Measurements from ENCODE around the gene NXPE1. TPM values are rescaled to one million over a fixed set of nuclear protein-coding genes. Genes with fewer than 3 reads are reported as not detected.

NXPE1 gene
- total RNA-seq, 4 donors from 2014 or later = 0.29 TPM; not detected in 3

DNA sequence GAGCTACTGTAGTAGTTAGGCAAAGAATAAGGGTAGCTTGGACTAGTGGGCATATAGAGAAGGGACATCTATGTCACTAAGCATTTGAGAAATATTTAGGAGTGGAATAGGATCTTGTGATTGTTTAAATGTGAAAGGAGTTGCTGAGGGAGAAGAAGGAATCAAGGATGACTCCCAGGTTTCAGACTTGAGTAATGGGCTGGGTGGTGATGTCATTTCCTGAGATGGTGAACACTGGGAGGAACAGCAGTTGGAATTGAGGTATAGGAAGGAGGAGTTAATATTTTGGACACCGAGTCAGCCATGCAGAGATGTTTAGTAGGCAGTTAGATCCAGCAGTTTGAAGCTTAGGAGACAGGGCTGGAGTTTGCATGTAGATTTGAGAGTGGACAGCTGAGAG is 80.3 kb downstream of the NXPE1 start:
- Histone ChIP-seq H3K36me3 (no peaks in the 10 kb centered on the region), H3K4me3 (no peak overlapping the region), H3K9me3 (no peaks in the 10 kb centered on the region), H3K27ac (no peak overlapping the region), H3K27me3 (no peaks in the 10 kb centered on the region), H3K4me1 (no peaks in the 10 kb centered on the region)
- TF ChIP-seq, protein P1, sequence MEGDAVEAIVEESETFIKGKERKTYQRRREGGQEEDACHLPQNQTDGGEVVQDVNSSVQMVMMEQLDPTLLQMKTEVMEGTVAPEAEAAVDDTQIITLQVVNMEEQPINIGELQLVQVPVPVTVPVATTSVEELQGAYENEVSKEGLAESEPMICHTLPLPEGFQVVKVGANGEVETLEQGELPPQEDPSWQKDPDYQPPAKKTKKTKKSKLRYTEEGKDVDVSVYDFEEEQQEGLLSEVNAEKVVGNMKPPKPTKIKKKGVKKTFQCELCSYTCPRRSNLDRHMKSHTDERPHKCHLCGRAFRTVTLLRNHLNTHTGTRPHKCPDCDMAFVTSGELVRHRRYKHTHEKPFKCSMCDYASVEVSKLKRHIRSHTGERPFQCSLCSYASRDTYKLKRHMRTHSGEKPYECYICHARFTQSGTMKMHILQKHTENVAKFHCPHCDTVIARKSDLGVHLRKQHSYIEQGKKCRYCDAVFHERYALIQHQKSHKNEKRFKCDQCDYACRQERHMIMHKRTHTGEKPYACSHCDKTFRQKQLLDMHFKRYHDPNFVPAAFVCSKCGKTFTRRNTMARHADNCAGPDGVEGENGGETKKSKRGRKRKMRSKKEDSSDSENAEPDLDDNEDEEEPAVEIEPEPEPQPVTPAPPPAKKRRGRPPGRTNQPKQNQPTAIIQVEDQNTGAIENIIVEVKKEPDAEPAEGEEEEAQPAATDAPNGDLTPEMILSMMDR (IDR thresholded peaks at IDR 0.05) = no peak
- no peak for TF ChIP-seq POLR2A (IDR thresholded peaks at IDR 0.05)
- no peak for DNase-seq
- intact Hi-C loops (cut with DNase I; ENCODE audit: low total_unique reads) = no loop called here

DNA sequence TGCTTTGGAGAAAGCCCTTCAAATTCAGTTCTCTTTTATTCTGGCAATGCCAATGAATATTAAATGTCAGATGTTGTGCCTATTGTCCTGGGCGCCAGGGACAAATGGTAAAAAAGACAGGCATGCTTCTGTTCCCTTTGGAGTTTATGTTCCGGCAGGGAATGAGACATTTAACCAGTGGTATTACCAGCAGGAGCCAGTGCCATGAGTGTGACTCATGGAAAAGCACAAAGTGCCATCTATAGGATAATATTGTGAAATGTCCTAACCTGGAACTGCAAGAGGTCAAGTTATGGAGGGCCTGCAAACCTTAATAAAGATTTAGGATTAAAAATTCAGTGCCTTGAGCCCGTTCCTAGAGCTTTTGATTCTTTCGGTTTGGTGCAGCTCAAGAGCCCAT is 80.9 kb downstream of the NXPE1 start:
- Histone ChIP-seq H3K4me3 (no peak overlapping the region), H3K27me3 (no peaks in the 10 kb centered on the region), H3K36me3 (no peaks in the 10 kb centered on the region), H3K9me3 (no peaks in the 10 kb centered on the region), H3K4me1 (no peaks in the 10 kb centered on the region), H3K27ac (no peak overlapping the region)
- intact Hi-C loops (cut with DNase I; ENCODE audit: low total_unique reads) = no loop called here
- TF ChIP-seq, protein P1 (IDR thresholded peaks at IDR 0.05) = no peak
- no peak for DNase-seq

DNA sequence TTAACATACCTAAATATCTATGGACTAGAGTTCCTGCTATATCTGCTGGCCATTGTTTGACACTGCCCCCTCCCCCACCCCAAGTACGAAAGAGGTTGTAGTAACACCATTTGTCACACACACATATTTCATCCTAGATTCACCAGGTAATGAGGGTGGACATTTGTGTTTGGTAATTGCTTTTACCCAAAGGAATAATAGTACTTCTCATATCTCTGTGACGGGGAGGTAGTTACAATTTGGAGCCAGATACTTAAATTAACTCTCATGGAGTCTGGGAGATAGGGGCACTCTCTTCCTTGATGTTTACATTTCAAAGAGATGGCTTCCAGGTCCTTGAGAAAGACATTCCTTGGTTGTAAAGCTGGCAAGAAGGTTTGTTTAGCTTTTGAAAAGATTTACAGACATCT is 81.7 kb downstream of the NXPE1 start:
- no peak overlapping the region for H3K27ac ChIP-seq
- no peaks in the 10 kb centered on the region for H3K4me1 ChIP-seq
- no peak overlapping the region for H3K4me3 ChIP-seq
- intact Hi-C loops (cut with DNase I; ENCODE audit: low total_unique reads) = no loop called here
- H3K27me3 ChIP-seq = no peaks in the 10 kb centered on the region
- H3K9me3 ChIP-seq = no peaks in the 10 kb centered on the region
- no peak for TF ChIP-seq POLR2A (IDR thresholded peaks at IDR 0.05)
- TF ChIP-seq, protein P1 (IDR thresholded peaks at IDR 0.05) = no peak
- DNase-seq = no peak
- H3K36me3 ChIP-seq = no peaks in the 10 kb centered on the region

DNA sequence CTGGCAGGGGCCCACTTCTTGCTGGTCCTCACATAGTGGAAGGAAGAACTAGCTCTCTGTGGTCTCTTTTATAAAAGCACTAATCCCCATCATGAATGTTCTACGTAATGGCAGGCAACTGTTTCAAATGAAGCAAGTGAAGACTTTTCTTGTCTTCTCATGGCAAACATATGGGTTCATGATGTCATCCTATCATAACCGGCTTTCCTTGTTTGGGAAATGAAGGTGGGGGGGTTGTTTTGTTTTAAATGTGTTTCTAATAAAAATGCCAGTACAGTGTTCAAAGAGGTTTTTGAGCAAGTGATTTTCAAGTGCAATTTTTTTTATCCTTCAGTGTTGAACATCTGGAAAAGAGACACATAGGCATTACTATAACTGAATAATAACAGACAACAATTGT is 87.0 kb downstream of the NXPE1 start:
- DNase-seq = no peak
- H3K27me3 ChIP-seq = no peaks in the 10 kb centered on the region
- no peaks in the 10 kb centered on the region for H3K4me1 ChIP-seq
- TF ChIP-seq, protein P1 (IDR thresholded peaks at IDR 0.05) = no peak
- TF ChIP-seq POLR2A (IDR thresholded peaks at IDR 0.05) = no peak
- no peak overlapping the region for H3K27ac ChIP-seq
- no peak overlapping the region for H3K4me3 ChIP-seq
- no peaks in the 10 kb centered on the region for H3K9me3 ChIP-seq
- H3K36me3 ChIP-seq = no peaks in the 10 kb centered on the region
- intact Hi-C loops (cut with DNase I; ENCODE audit: low total_unique reads) = no loop called here

Small RNA genes within 50 kb of the gene (small RNA-seq; reads per million reads assigned to genes)
- gene RF01210 = not detected

Other genes with a start within 250 kb of the NXPE1 start
- 1 to 10 TPM; 3.2 to 5.7 (median 4.8) TPM for gene C11orf71, start 159.4 kb downstream of the NXPE1 start, total RNA-seq
- 100 to 1,000 TPM in 1 of 4 donors, 10 to 100 TPM in 3; 12.8 to 107 (median 44.1) TPM for gene RBM7, start 159.2 kb downstream of the NXPE1 start, total RNA-seq
- gene REXO2, start 120.4 kb downstream of the NXPE1 start, total RNA-seq = 100 to 1,000 TPM in 1 of 4 donors, 10 to 100 TPM in 3; 53.8 to 158 (median 84.3) TPM
- gene NXPE4, start 35.9 kb upstream of the NXPE1 start, total RNA-seq = under 1 TPM in 1 of 4 donors, not detected in 3; 0.29 TPM
- under 1 TPM in 1 of 4 donors, not detected in 3; 0.41 TPM for gene NXPE2, start 118.6 kb upstream of the NXPE1 start, total RNA-seq